GM21529 (cell line): ENCODE data around the gene DDX47.
A peak's percentile ranks its signal among the peaks of the same experiment; 100 is the strongest.
"Not testable (repeated sequence)": the region's sequence is repeated elsewhere in the genome, so short reads cannot be mapped to it uniquely, and the experiment has no call there.

Source experiments
- ATAC-seq: cut with Tn5 transposase; IDR thresholded peaks from one replicate; pipeline ENCODE4 v1.9.1; 2021; ENCODE audit not compliant: unreplicated experiment

DDX47 gene

DNA sequence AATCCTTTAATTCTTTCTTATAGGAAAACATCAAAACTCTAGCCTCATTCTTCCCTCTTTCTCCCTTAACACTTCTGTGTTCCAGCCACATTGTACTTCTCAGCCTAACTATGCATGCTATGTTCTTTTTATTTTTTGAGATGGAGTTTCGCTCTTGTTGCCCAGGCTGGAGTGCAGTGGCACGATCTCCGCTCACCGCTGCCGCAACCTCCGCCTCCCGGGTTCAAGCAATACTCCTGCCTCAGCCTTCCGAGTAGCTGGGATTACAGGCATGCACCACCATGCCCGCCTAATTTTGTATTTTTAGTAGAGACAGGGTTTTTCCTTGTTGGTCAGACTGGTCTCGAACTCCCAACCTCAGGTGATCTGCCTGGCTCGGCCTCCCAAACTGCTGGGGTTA, 7.2 kb downstream of the DDX47 start:
- not testable (repeated sequence) for ATAC-seq

DNA sequence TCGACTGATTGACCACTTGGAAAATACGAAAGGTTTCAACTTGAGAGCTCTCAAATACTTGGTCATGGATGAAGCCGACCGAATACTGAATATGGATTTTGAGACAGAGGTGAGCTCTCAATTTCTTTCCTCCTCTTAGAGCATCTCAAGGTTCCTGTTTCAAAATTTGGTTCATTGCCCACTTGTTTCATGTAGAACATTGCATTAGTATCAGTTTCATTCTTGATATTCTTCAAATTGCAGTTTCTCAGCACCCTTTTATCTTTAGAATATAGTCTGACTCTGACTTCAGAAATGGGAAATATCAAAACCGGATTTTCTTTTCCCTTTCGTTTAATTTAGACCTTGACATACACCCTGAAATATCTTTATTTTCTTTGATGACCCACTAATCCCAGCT, 8.8 kb downstream of the DDX47 start:
- ATAC-seq = peak; percentile 67

DNA sequence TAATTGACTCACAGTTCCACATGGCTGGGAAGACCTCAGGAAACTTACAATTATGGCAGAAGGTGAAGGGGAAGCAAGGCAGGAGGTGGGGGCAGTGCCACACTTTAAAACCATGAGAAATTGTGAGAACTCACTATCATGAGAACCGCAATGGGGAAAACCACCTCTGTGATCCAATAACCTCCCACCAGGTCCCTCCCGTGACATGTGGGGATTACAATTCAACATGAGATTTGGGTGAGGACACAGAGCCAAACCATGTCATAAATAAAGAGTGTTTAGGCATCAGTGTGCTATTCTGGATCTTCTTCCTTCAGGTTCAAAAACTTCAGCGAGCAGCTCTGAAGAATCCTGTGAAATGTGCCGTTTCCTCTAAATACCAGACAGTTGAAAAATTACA, 9.7 kb downstream of the DDX47 start:
- no peak for ATAC-seq

DNA sequence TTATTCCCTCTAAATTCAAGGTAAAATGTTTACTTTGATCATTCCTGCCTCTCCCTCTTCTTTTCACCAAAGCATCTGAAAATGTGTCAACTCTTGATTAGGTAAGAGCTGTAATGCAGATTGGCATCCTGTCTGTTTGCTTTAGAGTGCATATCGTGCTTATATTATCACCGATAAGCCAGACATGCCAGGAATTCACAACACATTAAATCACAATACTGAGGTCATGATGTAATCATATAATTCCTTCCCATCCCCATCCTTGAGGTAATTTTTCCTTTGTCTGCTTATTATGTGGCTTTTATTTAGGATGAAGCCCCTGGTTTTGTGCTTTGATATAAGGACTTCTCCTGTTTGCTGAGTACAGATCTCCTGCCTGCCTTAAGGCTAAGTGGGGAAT, 10.2 kb downstream of the DDX47 start:
- ATAC-seq = no peak

DNA sequence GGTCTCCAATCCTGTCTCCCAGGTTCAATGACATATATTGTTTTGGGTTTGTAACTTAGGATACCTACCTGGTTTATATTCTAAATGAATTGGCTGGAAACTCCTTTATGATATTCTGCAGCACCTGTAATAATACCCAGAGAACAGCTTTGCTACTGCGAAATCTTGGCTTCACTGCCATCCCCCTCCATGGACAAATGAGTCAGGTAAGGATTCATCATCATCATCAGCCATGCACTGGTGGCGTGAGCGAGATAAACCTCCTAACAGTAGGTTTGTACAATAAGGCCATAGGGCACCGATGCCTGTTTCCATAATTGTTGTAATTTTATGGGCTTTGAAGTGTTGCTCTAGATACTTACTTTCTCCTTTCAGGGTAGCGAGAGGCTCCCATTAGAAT, 10.7 kb downstream of the DDX47 start:
- no peak for ATAC-seq

DNA sequence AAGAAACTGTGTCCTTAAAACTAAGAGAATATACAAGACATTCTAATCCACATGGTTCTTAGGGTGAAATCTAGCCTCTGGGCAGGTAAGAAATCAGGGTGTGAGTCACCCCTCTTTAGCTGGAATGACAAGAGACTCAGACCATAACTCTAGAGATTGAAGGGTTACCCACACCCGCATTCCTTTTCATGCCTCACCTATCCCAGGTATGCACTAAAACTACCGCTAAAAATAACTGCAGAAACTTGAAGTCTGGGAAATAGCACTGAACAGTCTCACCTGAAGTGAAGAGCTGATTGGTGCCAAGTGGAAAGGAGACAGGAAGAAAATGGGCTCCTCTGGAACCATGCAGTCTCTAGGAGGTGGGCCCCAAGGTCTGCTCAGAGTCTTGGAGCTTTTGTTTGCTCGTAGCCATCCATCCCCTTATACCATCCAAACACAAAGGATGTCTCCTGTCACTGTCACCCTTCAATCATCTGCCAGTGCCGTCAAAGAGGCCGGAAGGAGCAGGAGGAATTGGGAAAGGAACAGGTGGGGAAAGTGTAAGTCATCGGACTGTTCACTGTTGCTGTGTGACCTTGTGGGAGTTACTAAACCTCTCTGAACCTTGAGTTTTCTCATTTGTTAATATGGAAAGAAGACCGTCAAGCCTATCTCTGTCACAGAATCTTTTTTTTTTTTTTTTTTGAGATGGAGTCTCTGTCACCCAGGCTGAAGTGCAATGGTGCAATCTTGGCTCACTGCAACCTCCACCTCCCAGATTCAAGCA, 22.4 kb downstream of the DDX47 start:
- no peak for ATAC-seq

DNA sequence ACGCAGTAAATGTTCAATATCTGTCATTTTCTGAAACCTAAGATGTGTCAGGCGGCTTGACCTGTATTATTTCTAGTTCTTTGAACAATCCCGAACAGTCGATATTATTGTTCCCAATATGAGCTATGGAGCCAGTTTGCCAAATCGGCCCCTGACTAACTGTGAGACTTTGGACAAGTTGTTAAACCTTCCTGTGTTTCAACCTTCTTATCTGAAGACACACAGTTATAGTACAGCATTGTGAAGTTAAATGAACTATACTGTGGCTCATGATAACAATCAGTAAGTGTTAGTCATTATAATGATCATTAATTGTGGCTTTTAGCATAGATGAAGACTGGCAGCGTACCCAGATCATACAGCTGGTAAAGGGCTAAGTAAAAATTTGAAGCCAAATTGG, 23.4 kb downstream of the DDX47 start:
- ATAC-seq = no peak

DNA sequence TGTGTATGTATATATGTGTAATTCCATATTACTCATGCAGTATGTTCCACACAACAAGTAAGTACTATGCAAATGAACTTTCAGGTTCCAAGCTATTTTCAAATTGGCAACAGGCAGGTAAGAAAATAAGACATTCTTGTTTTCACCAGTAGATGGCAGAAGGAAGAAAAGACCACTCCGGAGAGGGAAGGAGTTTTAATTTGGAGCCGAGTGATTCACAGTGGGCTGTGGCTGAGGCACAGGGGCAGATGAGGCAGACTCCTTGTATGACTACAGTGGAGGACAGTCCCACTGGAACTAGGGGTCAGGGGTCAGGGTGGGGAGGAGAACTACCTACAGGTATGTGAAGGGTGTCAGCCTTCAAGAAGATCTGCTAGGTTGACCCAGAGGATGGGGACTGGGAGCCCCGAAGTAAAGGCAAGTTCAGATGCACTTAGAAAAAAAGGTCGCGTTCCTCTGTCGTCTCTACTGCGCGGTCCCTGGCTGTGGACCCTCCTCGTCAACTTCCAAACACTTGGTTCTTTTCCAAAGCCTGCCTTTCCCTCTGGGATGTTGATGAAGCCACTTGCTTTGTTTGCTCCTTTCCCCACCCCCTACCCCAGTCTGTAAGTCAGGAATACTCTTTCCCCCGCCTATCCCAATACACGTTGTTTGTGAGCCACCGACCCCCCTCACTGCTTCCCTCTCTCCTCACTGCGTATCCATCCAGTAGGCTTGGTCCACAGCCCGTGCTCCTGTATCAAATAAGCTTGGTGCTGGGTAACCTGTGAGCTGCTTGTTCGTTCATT, 24.1 kb downstream of the DDX47 start:
- ATAC-seq = peak; percentile 87

DNA sequence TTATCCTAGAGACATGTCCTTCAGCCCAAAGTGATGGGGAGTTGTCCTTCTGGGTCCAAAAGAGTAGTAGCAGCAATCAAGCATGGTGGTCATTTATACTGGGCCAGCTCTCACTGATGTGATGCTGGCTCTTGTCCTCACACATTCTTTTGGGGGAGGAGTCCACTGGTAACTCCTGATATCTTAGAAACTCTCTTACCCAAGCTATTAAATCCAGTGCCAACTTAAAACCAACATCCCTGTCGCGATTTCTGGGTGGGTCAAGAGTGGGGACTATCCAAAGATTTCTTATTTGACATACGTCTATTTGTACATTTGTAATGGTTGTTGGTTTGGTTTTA, 24.6 kb downstream of the DDX47 start:
- ATAC-seq = no peak

DNA sequence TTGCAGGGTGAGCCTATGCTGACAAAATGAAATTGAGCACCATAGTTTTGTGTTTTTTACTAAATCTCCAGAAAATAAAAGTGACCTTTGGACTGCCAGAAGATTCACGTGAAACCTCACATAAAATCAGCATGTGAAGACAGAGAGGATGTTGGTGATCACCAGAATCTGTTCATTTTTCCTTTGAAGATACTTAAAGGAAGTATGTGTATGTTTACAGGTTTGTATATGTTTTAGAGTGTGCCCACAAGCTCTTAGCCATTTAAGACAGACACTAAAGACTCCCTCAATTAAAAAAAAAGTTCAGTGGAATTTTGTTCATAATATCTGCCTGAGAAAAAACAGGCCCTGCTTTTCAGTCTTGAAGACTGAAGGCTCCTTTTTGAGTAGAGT, 25.9 kb downstream of the DDX47 start:
- ATAC-seq = no peak

DNA sequence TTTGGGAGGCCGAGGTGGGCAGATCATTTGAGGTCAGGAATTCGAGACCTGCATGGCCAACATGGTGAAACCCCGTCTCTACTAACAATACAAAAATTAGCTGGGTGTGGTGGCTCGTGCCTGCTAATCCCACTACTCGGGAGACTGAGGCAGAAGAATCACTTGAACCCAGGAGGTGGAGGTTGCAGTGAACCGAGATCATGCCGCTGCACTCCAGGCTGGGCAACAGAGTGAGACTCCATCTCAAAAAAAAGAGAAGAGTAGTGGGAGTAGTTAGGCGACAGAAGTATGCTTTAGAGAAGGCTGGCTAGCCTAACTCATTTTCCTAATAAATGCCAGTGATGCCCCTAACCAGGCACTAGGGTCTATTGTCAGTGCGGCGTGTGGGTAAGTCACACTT, 26.3 kb downstream of the DDX47 start:
- not testable (repeated sequence) for ATAC-seq

DNA sequence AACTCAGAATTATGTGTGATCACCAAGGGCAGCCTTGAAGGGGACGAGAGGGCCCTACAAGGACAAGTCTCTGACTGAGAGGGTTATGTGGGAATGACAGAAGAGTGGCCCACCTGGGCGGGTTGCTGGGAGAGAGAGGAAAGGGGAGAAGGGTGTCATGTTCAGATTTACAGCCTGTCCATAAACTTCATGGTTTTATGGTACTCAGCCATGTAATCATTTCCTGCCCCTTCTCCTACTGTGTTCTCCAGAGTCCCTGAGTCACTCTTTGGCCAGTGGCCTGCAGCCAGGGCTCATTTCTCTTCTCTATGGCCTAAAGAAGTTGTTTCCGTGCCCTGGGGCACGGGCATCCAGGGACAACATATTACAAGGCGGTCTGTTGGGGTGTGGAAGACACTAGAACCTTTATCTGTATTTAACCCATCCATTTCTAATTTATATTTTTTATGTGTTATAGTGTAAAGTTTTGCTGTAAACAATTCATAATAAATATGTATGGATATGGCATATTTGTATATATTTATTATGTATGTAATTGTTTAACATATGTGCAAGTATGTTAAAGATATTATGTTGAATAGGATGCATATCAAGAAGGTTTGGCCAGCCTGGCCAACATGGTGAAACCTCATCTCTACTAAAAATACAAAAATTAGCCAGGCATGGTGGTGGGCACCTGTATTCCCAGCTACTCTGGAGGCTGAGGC, 26.9 kb downstream of the DDX47 start:
- no peak for ATAC-seq

DNA sequence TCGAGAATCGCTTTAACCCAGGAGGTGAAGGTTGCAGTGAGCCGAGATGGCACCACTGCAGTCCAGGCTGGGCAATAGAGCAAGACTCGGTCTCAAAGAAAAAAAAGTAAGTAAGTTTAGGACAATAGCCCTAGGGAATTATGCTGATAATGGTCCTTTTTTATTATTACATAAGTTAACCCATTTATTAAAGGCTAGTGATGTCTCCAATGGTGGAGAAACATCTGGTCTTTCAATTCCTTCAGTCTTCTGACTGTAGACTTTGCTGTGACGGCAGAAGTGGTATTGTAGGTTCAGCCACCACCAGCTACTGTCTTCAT, 27.4 kb downstream of the DDX47 start:
- no peak for ATAC-seq

DNA sequence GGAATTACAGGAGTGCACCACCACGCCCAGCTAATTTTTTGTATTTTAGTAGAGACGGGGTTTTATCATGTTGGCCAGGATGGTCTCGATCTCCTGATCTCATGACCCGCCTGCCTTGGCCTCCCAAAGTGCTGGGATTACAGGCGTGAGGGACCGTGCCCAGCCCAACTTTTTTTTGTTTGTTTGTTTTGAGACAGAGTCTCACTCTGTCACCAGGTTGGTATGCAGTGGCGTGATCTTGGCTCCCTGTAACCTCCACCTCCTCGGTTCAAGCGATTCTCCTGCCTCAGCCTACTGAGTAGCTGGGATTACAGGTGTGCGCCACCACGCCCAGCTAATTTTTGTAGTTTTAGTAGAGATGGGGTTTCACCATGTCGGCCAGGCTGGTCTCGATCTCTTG, 28.3 kb downstream of the DDX47 start:
- not testable (repeated sequence) for ATAC-seq

DNA sequence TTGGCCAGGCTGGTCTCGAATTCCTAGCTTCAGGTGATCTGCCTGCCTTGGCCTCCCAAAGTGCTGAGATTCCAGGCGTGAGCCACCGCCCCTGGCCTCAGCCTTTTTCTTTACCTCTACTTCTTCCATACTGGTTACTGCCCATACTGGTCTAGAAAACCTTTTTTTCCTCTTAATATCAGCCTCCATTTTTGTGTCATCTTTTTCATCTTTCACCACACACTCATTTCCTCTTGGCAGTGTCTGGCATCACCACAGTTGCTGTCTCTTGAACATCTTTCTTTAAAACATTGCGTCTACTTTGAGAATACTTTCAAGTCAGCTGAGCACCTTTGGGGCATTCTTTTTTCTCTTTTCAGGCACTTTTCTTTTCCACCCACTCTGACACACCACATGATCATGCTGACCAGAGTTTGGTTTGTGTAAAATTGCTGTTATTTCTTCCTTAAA, 32.7 kb downstream of the DDX47 start:
- ATAC-seq = no peak

DNA sequence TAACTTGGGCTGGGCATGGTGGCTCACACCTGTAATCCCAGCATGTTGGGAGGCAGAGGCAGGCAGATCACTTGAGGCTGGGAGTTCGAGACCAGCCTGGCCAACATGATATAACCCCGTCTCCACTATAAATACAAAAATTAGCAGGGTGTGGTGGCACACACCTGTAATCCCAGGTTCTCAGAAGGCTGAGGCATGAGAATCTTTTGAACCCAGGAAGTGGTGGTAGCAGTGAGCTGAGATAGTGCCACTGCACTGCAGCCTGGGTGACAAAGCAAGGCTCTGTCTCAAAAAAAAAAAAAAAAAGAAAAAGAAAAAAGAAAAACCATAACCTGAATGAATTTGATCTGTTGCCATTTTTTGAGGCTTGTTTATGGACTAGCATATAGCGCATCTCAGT, 33.6 kb downstream of the DDX47 start:
- not testable (repeated sequence) for ATAC-seq

DNA sequence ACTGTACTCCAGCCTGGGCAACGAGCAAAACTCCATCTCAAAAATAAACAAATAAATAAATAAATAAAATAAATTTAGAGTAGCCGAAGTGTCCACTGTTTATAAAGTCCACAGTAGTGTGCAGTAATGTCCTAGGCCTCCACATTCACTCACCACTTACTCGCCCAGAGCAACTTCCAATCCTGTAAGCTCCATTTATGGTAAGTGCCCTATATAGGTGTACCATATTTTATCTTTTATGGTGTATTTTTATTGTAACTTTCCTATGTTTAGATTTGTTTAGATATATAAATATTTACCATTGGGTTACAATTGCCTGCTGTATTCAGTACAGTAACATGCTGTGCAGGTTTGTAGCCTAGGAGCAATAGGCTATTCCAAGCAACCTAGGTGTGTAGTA, 40.3 kb downstream of the DDX47 start:
- ATAC-seq = no peak

DNA sequence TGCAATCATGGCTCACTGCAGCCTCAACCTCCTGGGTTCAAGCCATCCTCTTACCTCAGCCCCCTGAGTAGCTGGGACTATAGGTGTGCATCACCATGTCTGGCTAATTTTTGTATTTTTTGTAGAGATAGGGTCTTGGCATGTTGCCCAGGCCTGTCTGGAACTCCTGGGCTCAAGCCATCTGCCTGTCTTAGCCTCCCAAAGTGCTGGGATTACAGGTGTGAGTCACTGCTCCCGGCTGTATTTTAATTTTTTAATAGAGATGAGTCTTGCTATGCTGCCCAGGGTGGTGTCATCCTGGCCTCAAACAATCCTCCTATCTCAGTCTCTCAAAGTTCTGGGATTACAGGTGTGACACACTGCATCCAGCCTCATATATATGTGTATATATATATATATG, 46.5 kb downstream of the DDX47 start:
- ATAC-seq = no peak

DNA sequence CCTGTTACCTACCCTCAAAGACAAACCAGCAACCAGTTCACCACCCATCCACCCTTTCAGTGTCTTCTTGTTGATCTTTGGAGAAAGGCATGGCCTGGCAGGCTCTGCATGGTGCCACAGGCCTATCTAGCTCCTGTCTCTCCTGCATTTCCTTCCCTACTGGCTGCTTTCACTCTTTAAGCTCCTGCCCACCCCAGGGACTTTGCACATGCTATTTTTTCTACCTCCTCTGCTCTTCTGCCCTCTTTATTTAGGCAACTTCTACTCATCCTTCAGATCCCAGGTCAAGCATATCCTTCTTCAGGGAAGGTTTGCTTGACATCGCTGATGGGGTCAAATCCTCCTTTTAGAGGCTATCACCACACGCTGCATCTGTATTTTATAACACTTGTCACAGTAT, 51.1 kb downstream of the DDX47 start:
- ATAC-seq = no peak

DNA sequence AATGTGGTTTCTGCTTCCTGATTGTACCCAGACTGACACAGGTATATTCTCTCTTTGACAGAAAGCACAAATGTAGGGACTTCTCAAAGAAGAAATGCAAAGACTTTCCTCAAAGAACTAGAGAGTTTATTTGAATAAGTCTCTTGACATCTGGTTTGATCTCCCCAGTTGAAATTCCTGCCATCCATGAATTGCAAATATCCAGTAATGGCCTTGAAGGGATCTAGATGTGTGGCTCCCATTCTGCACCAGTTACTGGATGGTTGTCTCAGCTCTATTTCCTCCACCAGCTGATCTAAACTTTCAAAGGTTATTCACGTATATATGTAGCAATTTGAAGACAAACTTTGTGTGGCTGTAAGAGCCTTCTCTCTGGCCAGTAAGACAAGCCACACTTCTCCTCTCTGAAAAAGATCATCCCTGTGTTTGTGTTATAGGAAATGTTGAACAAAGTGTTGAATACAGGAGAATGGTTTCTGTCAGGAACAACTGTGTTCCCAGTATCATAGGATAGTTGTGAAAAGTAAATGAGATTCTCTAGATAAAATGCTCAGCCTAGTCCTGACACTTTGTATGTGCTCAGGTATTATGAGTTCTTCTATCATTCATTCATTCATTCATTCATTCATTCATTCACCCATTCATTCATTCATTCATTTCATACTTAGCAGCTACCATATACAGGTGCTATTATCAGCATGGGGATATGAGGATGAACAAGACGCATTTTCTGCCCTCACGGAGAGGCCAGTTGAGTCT, 55.5 kb downstream of the DDX47 start:
- ATAC-seq = no peak

DNA sequence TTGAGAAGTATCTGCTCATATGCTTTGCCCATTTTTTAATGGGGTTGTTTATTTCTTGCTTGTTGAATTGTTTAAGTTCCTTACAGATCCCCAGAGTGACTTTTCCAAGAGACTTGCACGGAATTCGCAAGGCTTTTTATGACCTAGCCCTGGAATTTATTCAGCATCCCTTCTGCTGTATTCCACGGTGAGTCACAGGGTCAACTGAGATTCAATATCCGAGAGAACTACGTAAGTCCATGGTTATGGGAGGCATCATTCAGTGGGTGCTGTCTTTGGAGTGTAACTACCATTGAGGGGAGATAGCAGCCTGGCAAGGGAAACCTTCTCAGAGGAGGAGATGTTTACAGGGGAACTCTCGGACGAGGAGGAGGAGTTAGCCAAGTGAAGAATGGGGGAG, 57.3 kb downstream of the DDX47 start:
- ATAC-seq = no peak
